Measurements from ENCODE around the gene VAV2.

GRCh38 chr9:133824106-133824801 lies 167.9 kb downstream of the VAV2 start:
- TF ChIP-seq POLR2A (IDR thresholded peaks at IDR 0.05) (no peak), CTCF (IDR thresholded peaks at IDR 0.05) (no peak)

Measured in uterus (tissue), 2 donors.